Naive B cell (primary cell): ENCODE data around the gene SPATA12. TPM values are rescaled to one million over a fixed set of nuclear protein-coding genes. Genes with fewer than 3 reads are reported as not detected.
A peak's percentile ranks its signal among the peaks of the same experiment; 100 is the strongest.

Source experiments
- ATAC-seq, 2 donors: fragments of 150-1000 bp; cut with Tn5 transposase; 2 replicates each; pipeline ENCODE4 v1.10.0; 2021; ENCODE audit warnings: low read depth in 2 of 2, mild to moderate bottlenecking in 2 of 2, moderate library complexity in 2 of 2
- DNase-seq: peaks from one replicate; pipeline ENCODE4 v3.0.0; 2022
- H3K27ac Mint-ChIP-seq, 6 donors: one replicate each; pipeline ENCODE4 v1.8.0; 2020 to 2022; ENCODE audit warnings: mild to moderate bottlenecking in 6 of 6, mixed read lengths in 6 of 6, moderate library complexity in 5 of 6, inconsistent platforms in 2 of 6
- H3K27me3 Mint-ChIP-seq, 3 donors: one replicate each; pipeline ENCODE4 v1.8.0; 2021 to 2022; ENCODE audit warnings: mixed read lengths in 3 of 3, mild to moderate bottlenecking in 1 of 3
- H3K36me3 Mint-ChIP-seq, 2 donors: one replicate each; pipeline ENCODE4 v1.8.0; 2020 to 2022; ENCODE audit warnings: mixed read lengths in 2 of 2, inconsistent platforms in 1 of 2, mild to moderate bottlenecking in 1 of 2
- H3K4me1 Mint-ChIP-seq, 3 donors: one replicate each; pipeline ENCODE4 v1.8.0; 2020 to 2022; ENCODE audit warnings: mixed read lengths in 3 of 3, inconsistent platforms in 1 of 3, mild to moderate bottlenecking in 1 of 3, moderate library complexity in 1 of 3
- H3K4me3 Mint-ChIP-seq, 8 donors: one replicate each; pipeline ENCODE4 v1.8.0; 2020 to 2022; ENCODE audit warnings: mild to moderate bottlenecking in 8 of 8, mixed read lengths in 8 of 8, moderate library complexity in 8 of 8, inconsistent platforms in 2 of 8
- H3K9me3 Mint-ChIP-seq, 7 donors: one replicate each; pipeline ENCODE4 v1.8.0; 2020 to 2022; ENCODE audit warnings: mixed read lengths in 7 of 7, mild to moderate bottlenecking in 5 of 7, inconsistent platforms in 2 of 7, moderate library complexity in 1 of 7
- polyA plus RNA-seq, 6 donors: library from polyadenylated mRNA; unstranded; fragments of 300-500 nt; fragmentation: Illumina TruSeq; gene quantifications; one replicate each; pipeline ENCODE4 v1.2.3, GENCODE V29; 2021; ENCODE audit warnings: low read depth in 6 of 6

The SPATA12 gene, protein sequence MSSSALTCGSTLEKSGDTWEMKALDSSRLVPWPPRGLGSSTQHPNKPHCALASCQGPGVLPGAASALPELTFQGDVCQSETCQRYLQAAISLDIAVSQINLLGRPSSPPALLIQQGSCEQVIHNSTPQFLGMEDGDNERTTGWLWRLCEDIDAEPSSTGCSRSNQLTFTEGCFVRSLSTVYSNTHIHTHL
- polyA plus RNA-seq = not detected

DNA sequence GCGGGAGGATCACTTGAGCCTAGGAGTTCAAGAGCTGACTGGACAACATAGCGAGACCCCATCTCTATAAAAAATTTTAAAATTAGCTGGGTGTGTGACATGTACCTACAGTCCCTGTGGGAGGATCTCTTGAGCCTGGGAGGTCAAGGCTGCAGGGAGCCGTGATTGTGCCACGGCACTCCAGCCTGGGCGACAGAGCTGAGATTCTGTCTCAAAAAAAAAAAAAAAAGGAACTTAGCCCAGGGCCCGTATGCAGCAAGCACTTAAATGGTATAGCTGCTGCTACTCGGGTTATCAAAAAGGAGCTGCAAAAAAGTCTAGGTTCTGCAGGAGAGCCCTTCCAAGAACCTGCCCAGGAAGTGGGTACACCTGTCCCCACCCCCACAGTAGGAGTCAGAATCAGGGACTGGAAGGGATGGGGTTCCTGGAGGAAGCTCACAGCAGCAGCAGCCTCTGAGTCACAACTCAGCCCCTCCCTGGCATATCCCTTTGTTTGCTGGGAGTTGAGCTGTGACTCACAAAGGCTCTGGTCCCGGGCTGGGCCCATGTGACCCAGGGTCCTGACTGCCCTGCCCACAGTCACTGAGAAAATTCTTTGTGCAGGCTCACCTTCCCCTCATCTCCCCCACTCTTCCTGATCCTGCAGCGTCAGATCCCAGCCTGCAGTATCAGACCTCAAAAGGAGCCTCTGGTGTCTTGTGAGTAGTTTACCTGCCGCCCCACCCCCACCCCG, at the start of gene SPATA12:
Gene SPATA12, plus strand, starts transcription at position 576 of the 733 bp plus-strand sequence. CDS start 13,031 bp downstream, outside the sequence.
- Mint-ChIP-seq H3K4me3 (no peak within 1 kb of the TSS), H3K27me3 (peaks cover 49 to 73% (median 57%) of the 10 kb centered on the region in 3 donors), H3K27ac (no peak within 1 kb of the TSS), H3K36me3 (peaks cover 4 to 13% of the 10 kb centered on the region in 2 donors), H3K4me1 (peaks cover 0 to 14% (median 3%) of the 10 kb centered on the region in 3 donors), H3K9me3 (peaks cover 0 to 6% (median 3%) of the 10 kb centered on the region in 7 donors)
- DNase-seq = no peak
- no peak for ATAC-seq

DNA sequence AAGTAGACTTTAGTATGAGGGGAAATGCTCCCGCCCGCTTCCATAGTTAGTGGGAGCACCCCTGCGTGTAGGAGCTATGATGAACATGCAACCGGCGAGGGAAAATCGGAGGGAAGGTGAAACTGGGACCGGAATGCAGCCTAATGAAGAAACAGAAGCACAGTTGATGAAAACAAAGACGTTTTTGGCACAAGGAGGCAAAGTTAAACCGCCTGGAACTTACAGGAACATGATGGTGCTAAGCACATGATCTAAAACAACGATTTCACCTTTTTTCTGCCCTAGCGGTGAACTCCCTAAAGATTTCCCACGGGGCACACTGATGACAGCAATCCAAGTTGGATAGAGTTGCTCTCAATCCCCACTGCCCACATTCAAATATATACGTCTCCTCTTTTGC, 49.4 kb upstream of the SPATA12 start:
- DNase-seq (no peak), ATAC-seq (no peak)
- Mint-ChIP-seq H3K27me3 (peaks cover 5 to 22% (median 10%) of the 10 kb centered on the region in 3 donors), H3K9me3 (peaks cover 0 to 10% (median 0%) of the 10 kb centered on the region in 7 donors), H3K4me1 (peaks cover 0 to 5% (median 0%) of the 10 kb centered on the region in 3 donors), H3K36me3 (no peaks in the 10 kb centered on the region), H3K27ac (peak overlapping the region in 2 of 6 donors; percentile 3 to 14), H3K4me3 (no peak overlapping the region)

DNA sequence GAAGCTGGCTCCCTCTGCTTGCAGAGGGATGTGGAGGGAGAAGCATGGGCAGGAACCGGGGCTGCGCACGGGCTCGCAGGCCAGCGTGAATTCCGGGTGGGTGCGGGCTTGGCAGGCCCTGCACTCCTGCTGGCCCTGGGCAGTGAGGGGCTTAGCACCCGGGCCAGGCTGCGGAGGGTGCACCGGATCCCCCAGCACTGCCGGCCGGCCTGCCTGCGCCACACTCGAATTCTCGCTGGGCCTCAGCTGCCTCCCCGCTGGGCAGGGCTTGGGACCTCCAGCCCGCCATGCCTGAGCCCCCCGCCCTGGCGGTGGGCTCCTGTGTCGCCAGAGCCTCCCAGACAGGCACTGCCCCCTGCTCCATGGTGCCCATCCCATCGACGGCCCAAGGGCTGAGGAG, 47.6 kb upstream of the SPATA12 start:
- Mint-ChIP-seq H3K9me3 (peaks cover 0 to 10% (median 0%) of the 10 kb centered on the region in 7 donors), H3K4me1 (peaks cover 7 to 13% (median 9%) of the 10 kb centered on the region in 3 donors), H3K27ac (no peak overlapping the region), H3K27me3 (peaks cover 0 to 7% (median 0%) of the 10 kb centered on the region in 3 donors), H3K36me3 (no peaks in the 10 kb centered on the region), H3K4me3 (no peak overlapping the region)
- ATAC-seq = no peak
- DNase-seq = no peak

DNA sequence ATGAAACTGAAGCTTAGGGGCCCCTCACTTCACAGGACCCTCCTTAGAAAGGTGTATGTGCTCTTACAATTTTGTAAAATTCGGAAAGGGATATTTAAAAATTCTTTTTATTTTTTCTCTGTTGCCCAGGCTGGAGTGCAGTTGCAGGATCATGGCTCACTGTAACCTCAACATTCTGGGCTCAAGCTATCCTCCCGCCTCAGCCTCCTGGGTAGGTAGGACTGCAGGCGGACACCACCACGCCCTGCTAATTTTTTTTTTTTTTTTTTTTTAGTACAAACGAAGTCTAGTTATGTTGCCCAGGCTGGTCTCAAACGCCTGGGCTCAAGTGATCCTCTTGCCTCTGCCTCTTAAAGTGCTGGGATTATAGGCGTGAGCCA, 45.1 kb upstream of the SPATA12 start:
- ATAC-seq (no peak), DNase-seq (no peak)
- Mint-ChIP-seq H3K36me3 (no peaks in the 10 kb centered on the region), H3K4me3 (no peak overlapping the region), H3K27ac (no peak overlapping the region), H3K27me3 (peaks cover 0 to 7% (median 0%) of the 10 kb centered on the region in 3 donors), H3K4me1 (peaks cover 19 to 27% (median 20%) of the 10 kb centered on the region in 3 donors), H3K9me3 (peaks cover 0 to 10% (median 0%) of the 10 kb centered on the region in 7 donors)

DNA sequence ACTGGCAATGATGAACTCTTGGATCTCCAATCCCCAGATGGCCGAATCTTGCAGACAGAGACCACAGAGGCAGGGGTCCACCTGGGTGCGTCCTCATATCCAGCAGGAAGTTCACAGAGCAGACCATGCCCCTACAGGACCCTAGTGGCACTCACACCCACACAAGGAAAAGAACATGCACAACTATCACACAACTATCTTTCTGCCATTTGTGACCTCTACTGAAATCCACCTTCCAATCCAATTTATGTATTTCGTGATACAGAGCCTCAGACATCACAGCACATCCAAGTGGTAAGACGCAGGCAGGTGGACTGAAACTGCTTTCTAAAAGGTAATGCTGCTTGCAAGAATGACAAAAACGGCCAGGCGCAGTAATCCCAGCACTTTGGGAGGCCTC, 44.6 kb upstream of the SPATA12 start:
- Mint-ChIP-seq H3K9me3 (peaks cover 0 to 10% (median 0%) of the 10 kb centered on the region in 7 donors), H3K4me3 (no peak overlapping the region), H3K27me3 (peaks cover 0 to 7% (median 0%) of the 10 kb centered on the region in 3 donors), H3K4me1 (peaks cover 19 to 27% (median 20%) of the 10 kb centered on the region in 3 donors), H3K27ac (peak overlapping the region in 1 of 6 donors; percentile 38), H3K36me3 (no peaks in the 10 kb centered on the region)
- no peak for ATAC-seq
- no peak for DNase-seq

DNA sequence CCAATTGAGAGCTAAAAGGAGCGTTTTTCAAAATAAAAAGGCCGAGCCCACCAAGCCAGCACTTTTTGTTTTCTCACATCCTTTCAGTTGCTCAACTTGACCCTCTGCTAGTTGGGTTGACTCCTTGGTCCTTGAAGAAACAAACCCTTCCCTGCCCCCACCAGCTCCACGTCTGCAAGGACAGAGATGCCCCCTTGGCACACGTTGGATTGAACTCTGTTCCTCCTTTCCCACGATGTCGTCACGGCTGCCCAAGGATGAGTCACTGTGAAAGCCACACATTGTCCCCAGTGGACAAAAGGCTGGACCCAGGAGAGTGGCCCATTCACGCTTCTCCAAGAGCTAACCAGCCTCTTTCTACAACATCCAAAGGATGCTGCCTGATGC, 43.0 kb upstream of the SPATA12 start:
- DNase-seq (no peak), ATAC-seq (no peak)
- H3K9me3 Mint-ChIP-seq = peaks cover 0 to 10% (median 0%) of the 10 kb centered on the region in 7 donors
- H3K27me3 Mint-ChIP-seq = peaks cover 0 to 7% (median 0%) of the 10 kb centered on the region in 3 donors
- H3K4me3 Mint-ChIP-seq = no peak overlapping the region
- peak overlapping the region in 1 of 6 donors; percentile 90 for H3K27ac Mint-ChIP-seq
- no peaks in the 10 kb centered on the region for H3K36me3 Mint-ChIP-seq
- peaks cover 19 to 27% (median 20%) of the 10 kb centered on the region in 3 donors for H3K4me1 Mint-ChIP-seq

DNA sequence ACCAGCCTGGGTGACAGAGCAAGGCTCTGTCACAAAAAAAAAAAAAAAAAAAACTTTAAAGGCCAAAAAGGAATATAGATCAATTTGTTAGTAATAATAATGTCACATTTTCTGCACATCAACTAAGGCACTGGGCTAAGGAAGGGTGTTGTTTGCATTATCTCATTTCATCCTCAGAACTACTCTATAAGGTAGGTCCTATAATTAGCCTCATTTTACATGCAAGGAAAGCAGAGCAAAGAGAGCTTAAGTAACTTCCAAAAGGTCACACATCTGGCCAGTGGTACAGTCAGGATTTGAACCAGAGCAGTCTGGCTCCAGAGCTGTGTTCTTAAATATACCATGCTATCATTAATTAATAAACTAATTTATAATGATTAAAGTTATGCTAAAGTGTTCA, 42.2 kb upstream of the SPATA12 start:
- ATAC-seq = no peak

DNA sequence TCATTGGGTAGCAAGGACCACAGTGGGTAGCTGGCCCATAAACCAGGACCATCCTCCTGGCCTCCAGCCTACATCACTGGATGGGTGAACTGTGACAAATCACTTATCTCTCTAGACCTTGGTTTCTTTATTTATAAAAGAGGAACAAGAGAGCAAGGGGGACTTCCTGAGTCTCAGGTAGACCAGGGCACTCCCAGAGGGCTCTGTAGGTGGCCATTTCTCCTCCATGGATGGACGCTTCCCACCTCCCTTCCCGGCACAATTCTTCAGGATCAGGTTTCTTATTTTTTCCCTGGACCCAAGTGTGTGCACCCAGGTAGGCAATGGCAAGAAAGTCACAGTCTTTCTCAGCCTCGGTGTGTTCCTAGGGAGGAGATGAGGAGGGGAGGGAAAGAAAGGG, 41.4 kb upstream of the SPATA12 start:
- peaks cover 0 to 17% (median 0%) of the 10 kb centered on the region in 3 donors for H3K27me3 Mint-ChIP-seq
- peak; percentile 99 to 100 for ATAC-seq
- peaks cover 19 to 27% (median 20%) of the 10 kb centered on the region in 3 donors for H3K4me1 Mint-ChIP-seq
- H3K4me3 Mint-ChIP-seq = peak overlapping the region in 1 of 8 donors; percentile 12
- peak; percentile 32 for DNase-seq
- peaks cover 0 to 3% (median 0%) of the 10 kb centered on the region in 7 donors for H3K9me3 Mint-ChIP-seq
- no peaks in the 10 kb centered on the region for H3K36me3 Mint-ChIP-seq
- H3K27ac Mint-ChIP-seq = peak overlapping the region in 4 of 6 donors; percentile 53 to 78 (median 55)

More for the DNA sequence above, 42.2 kb upstream of the SPATA12 start:
- Mint-ChIP-seq H3K27ac (peak overlapping the region in 1 of 6 donors; percentile 63), H3K4me1 (peaks cover 19 to 27% (median 20%) of the 10 kb centered on the region in 3 donors), H3K9me3 (peaks cover 0 to 10% (median 0%) of the 10 kb centered on the region in 7 donors), H3K4me3 (no peak overlapping the region), H3K36me3 (no peaks in the 10 kb centered on the region), H3K27me3 (peaks cover 0 to 9% (median 0%) of the 10 kb centered on the region in 3 donors)
- no peak for DNase-seq

DNA sequence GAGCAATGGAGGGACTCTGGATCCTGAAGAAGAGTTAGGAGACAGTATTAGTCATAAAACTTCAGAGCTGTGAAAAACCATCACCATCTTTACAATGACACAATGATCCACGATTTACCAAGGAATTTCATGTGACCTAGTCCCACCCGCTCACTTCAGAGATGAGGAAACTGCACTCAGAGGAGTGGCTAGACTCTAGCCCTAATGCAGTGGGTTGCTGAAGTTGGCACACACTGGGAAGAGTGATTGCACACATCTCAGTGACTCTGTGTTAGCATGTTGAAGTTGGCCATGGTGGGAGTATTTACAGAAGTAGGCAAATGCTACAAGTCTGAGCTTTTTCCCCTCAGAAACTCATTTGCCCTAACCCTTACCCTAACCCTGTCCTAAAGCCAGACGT, 35.2 kb upstream of the SPATA12 start:
- DNase-seq (no peak), ATAC-seq (no peak)
- Mint-ChIP-seq H3K4me3 (no peak overlapping the region), H3K27ac (peak overlapping the region in 1 of 6 donors; percentile 17), H3K4me1 (no peaks in the 10 kb centered on the region), H3K9me3 (no peaks in the 10 kb centered on the region), H3K36me3 (no peaks in the 10 kb centered on the region), H3K27me3 (peaks cover 0 to 10% (median 5%) of the 10 kb centered on the region in 3 donors)

DNA sequence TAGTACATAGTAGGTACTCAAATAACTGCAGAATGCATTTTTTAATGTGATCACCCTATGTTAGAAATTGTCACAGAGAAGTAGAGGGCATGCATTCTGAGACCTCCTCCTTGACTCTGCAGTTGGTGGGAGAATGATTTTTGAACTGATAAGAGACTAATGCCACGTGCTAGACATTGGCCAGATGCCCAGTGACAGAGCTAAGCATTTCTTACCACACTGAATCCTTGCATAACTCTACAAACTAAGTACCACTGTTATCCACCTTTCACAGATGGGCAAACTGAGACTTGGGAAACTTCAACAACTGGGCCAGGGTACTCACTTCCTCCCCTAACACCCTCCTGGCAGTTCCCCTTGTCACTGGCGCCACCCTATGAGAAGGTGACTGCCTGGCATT, 33.5 kb upstream of the SPATA12 start:
- H3K4me1 Mint-ChIP-seq = peaks cover 0 to 7% (median 0%) of the 10 kb centered on the region in 3 donors
- H3K27me3 Mint-ChIP-seq = peaks cover 0 to 10% (median 5%) of the 10 kb centered on the region in 3 donors
- H3K9me3 Mint-ChIP-seq = no peaks in the 10 kb centered on the region
- DNase-seq (no peak), ATAC-seq (no peak)
- no peak overlapping the region for H3K27ac Mint-ChIP-seq
- H3K4me3 Mint-ChIP-seq = no peak overlapping the region
- H3K36me3 Mint-ChIP-seq = no peaks in the 10 kb centered on the region

DNA sequence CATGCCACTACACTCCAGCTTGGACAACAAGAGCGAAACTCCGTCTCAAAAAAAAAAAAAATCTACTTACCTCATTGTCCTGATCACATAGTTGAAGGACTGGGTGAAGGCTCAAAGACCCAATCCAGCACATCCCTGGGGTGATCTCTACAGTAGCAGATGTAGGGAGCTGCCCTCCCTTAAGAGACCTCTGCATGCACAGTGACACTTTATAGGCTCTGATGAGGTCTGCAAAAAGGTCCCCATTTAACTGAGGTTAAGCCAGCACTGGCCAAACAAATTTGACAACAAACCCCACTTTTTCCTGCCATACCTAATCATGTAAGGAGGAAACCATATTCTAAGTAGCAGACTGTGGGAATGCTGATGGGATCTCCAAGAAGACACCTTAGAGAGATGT, 31.1 kb upstream of the SPATA12 start:
- Mint-ChIP-seq H3K36me3 (no peaks in the 10 kb centered on the region), H3K4me1 (peaks cover 0 to 7% (median 0%) of the 10 kb centered on the region in 3 donors), H3K27me3 (peaks cover 0 to 5% (median 0%) of the 10 kb centered on the region in 3 donors), H3K4me3 (peak overlapping the region in 1 of 8 donors; percentile 30), H3K27ac (no peak overlapping the region), H3K9me3 (no peaks in the 10 kb centered on the region)
- ATAC-seq (no peak), DNase-seq (no peak)

DNA sequence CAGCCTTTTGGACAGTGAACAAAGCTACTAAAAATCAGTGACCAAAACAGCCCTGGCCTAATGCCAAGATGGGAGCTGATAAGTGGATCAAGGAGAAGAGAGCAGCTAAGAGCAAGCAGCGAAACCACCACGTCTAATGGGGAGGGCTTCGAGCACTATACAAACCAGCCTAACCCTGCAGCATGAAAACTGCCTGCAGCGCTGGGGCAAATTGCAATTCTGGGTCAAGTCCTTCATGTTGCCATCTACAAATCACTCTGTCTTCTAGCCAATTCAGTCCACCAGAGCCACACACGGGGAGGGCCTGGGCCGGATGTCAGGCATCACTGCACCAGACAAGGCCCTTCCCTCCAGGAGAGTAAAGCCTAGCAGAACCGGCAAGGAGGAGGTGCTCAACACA, 30.5 kb upstream of the SPATA12 start:
- Mint-ChIP-seq H3K27me3 (peaks cover 0 to under 1% (median 0%) of the 10 kb centered on the region in 3 donors), H3K4me3 (peak overlapping the region in 1 of 8 donors; percentile 30), H3K9me3 (no peaks in the 10 kb centered on the region), H3K27ac (no peak overlapping the region), H3K4me1 (peaks cover 0 to 7% (median 0%) of the 10 kb centered on the region in 3 donors), H3K36me3 (no peaks in the 10 kb centered on the region)
- ATAC-seq = no peak
- DNase-seq = no peak

DNA sequence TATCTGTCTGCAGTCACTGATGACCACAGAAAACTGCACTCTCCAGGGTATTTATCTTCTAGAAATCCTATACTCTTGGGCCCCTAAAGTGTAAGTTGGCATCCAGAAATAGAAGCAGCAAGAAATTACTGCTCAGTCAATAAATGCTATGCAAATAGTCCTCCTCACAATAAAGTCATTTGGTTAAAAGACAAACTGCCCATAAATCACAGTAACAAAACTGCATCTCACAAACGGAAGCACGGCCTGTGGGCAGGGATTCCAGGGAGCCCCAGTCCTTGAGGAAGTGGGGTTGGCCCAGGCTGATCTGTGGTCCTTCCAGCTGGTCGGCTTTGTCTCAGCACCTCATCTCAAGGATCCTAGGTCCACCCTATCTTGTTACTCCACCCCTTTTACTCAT, 29.7 kb upstream of the SPATA12 start:
- H3K27ac Mint-ChIP-seq = peak overlapping the region in 1 of 6 donors; percentile 81
- no peak for DNase-seq
- peaks cover 0 to 7% (median 0%) of the 10 kb centered on the region in 3 donors for H3K4me1 Mint-ChIP-seq
- no peaks in the 10 kb centered on the region for H3K36me3 Mint-ChIP-seq
- H3K4me3 Mint-ChIP-seq = no peak overlapping the region
- no peaks in the 10 kb centered on the region for H3K27me3 Mint-ChIP-seq
- H3K9me3 Mint-ChIP-seq = no peaks in the 10 kb centered on the region
- no peak for ATAC-seq
